NCI-H146 treated with DMSO at 0.1 percent for 48 hours (cell line): Measurements from ENCODE around the gene LUC7L3.

Experiments used
- DNase-seq: peaks from one replicate; lab custom pipeline; 2025; ENCODE audit not compliant: unreplicated experiment; lab: John Stamatoyannopoulos, UW

LUC7L3 gene

DNA sequence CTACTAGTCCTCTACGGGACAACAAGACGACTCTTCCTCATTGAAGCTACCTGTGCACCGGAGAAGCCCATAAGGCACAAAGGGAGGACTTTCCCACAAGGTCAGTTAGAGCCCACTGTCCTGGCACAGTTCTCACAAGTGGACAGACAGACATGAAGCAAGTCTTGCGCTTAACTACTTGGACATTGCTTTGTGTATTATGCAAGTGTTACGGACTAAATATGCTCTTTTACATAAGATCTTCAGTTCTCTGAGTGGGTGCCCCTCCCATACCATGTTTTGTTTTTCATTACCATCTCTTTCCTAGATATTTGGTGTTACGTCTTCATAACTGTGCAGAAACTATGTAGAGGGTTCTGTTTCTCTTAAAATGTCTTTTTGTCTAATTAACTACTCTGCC is 29.8 kb downstream of the LUC7L3 start:
- no peak for DNase-seq

DNA sequence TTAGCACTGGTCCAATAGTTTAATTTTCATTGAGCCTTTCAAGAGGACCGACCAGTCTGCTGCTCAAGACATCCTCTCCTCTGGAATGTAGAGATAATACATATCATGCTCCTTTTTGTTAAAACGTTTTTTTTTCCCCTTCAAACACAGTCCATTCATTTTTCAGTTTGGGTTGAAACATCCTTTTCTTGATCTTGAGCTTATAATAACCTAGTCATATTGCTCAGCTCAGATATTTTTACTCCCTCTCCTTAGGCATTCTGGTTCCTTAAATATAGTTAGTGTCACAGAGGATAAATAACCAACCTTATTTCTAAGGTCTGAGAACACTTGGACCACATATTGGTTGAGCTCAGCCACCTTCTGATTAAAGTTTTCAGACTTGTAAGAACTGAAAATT is 35.1 kb downstream of the LUC7L3 start:
- DNase-seq, result no peak

DNA sequence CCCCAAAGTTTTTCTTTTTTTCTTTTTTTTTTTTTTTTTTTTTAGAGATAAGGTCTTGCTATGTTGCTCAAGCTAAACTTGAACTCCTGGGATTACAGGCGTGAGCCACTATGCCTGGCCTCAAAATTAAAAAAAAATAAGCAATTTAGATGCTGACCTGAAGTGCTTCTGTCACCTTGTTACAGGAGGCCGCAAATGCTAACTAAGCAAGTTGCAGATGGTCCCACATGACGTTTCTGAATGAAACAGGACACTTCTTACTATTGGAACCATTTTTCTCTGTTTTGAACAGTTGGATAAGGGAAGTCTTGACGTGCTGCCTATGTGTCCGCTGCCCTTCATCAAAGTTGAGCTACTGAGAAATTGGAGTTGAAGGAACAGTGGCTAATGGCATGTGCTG is 39.1 kb downstream of the LUC7L3 start:
- DNase-seq, result no peak

DNA sequence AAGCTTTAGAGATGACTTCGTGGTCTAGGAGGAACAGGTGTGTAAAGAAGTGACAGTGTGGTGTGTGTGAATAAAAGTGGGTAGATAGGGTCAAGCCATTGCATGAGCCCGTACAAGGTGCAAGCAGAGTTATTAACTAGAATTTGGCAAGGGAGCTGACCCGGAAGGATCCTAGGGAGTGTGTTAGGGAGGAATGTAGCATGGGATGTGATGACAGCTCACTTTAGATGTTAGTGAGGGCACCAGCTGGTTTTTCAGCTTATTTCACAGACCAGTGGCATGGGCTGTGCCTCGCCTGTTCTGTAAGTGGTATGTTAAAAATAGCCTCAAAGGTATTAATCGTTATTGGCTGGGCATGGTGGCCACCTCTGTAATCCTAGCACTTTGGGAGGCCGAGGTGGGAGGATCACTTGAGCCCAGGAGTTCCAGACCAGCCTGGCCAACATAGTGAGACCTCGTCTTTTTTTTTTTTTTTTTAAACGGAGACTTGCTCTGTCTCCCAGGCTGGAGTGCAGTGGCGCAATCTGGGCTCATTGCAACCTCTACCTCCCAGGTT is 39.7 kb downstream of the LUC7L3 start:
- DNase-seq, result no peak

DNA sequence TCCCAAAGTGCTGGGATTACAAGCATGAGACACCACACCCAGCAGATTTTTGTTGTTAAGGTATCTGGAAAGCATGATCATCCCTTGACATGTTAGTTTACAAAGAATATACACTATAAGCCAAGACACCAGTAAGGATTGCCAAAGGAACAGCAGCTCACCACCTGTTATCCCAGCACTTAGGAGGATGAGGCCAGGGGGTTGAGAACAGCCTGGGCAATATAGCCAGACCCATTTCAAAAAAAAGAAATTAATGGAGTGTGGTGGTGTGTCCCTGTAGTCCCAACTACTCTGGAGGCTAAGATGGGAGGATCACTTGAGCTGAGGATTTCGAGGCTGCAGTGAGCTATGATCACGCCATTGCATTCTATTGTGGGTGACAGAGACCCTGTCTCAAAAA is 42.8 kb downstream of the LUC7L3 start:
- no peak for DNase-seq

DNA sequence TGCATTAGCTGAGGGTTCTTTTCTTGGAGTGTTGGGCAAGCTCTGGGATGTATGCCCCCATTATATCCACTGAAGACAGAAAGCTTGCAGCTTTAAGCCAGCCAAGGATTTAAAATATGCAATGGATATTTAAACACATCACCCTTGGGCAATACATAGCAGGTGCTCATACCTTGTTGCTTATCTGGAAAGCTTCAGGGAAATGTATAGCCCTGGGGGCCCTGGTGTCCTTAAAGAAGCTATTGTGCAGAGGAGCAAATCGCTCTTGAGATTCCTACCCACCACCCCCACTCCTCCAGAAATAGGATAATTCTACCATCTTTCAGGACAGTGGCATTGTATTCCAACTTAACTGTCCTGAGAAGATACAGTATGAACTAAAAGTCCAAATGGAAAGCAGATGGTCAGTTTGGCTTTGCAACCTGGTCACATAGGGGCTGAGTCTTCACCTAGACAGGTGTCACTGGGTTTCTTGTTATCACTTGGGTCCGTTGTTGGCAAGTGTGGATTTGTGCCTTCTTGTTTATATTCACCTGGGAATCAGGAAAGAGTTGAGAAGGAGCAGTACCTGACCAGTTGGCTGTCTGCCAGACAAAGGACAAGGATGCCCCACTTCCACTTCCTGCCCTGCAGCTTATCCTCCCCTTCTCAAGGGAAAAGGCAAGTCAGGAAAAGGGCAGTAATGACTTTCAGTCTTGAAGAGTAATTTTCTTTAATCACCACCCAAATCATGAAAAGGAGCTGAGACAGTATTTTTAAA is 44.5 kb downstream of the LUC7L3 start:
- DNase-seq, result no peak

DNA sequence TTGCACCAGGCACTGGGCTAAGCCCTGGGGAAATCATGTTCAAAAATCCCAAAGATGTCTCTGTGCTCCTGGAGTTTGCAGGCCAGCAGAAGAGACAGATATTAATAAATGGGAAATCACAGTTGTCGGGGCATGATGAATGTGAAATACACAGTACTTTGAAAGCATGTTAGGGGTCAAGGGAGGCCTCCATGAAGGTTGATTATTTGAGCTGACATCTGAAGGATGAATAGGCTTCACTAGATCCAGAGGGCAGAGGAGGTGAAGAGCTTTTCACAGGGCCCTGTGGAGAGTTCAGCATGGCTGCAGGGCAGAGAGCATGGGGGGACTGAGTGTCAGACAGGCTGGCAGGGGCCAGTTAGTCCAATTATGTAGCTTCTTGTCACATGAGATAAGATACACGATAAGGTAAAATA is 45.3 kb downstream of the LUC7L3 start:
- no peak for DNase-seq

DNA sequence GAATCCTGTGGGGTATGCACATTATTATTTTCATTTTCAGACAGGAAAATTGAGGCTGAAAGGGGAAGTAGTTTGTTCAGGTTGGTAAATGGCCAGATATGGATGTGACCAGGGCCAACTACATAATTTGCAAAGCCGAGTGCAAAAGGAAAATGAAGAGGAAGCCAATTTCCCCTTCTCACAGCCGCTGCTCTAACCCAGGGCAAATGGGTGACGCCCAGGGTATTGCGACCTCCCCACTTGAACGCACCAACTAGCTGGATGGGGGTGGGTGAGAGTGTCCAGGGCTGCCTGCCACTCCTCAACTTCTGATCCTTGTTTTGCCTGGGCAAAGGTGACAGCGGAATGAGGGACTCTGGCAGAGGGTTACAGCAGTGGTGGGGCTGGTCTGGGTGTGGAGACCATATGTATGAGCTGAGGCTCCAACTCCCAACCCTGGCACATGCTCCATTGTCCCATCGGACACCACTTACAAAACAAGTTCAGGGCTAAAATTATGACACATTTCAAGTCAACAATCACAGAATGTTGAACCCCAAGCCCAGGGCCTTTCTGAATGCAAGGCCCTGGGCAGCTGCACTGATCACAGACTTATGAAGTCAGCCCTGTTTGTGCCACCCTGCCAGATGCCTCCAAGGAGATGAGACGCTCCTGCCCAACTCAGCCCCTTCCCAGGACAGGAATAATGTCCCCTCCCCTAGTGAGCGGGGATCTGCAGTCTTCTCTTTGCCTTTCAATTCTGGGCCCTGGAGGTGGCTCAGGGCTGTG is 46.2 kb downstream of the LUC7L3 start:
- DNase-seq, result no peak

DNA sequence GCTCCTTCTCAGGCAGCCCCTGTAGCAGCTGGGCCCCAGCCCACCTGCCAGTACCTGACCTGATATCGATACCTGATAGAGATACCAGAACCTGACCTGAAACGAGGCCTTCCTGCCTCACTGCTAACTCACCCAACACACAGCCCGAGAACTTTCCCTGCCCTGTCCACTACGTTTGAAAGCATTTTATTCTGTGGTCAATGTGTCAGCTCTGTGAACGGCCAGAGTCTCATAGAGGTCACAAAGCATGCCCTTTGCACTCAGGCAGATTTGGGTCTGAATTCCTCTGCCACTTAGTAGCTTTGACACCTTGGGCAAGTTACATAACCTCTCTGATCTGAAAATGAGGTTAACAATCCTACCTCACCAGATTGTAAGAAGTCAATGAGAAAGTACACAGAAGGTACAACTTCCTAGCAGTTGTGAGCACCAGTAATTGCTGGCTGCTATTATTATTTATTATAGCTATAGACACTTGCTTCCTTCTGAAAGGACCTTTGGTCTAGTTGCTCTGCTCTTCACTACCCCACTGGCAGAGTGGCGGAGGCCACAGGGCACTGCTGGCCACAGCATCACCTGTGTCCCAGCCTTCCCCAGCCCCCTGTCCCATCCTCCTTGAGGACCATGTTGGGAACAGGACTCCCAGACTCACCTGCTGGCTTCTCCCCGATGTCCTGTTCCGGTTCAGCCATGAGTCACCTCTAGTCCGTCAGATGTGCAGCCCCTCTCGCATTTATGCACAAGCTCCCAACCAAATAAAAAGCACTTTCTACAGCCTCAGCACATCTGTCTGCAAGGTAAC is 47.0 kb downstream of the LUC7L3 start:
- DNase-seq, result no peak

DNA sequence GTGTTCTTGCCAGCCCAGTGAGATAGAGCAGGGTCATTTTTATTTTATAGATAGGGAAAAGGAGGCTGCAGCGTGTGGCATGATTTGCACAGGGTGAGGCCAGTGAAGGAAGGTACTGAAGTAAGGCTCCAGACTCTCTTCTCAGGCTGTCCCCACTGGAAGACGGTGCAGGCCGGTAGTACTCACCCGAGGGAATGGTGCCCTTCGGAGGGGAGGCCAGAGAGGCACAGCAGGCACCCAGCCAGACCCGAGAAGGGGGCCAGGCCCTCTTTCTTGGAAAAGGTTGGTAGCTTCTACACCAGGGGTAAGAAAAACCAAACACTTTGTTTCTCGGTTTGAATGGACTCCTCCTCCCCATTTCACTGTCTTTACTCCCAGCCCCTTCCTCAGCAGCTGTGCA is 47.6 kb downstream of the LUC7L3 start:
- no peak for DNase-seq

DNA sequence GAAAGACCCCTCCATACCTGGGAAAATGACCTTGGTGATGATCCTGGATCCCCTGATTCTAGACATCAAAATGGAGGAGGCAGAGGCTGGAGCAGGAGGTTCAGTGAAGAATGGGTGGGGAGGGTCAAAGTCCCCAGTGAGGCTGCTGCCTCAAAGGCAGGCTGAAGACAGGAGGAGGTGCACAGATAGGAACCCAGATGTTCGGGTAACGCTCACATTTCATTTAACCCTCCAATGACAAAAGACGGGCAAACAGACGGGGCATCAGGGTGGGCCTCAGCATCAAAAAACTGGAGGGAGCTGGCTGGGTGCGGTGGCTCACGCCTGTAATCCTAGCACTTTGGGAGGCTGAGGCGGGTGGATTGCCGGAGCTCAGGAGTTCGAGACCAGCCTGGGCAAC is 48.0 kb downstream of the LUC7L3 start, which contains the start of gene ANKRD40CL:
ANKRD40CL (minus strand) TSS at position 73 of the 400 bp plus-strand sequence. CDS start 605 bp downstream, outside the sequence.
- DNase-seq, result no peak

DNA sequence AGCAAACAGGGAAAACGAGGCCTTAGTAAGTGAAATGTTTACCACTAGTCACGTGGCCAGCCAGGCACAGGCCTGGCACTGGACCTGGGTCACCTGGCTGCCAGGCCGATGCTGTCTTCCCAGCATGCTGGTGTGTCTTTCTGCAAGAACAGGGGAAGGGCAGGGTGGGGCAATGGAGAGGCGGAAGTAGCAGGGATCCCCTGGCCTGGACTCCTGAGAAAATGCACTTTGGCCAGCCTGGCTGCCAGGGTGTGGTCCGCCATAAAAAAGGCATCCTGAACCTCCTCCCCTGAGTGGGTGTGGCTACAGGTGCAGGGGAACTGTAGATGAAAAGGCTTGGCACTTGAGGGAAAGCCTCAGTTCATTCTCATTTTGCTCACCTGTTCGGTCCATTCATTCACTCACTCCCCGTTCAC is 49.0 kb downstream of the LUC7L3 start:
- DNase-seq, result no peak

DNA sequence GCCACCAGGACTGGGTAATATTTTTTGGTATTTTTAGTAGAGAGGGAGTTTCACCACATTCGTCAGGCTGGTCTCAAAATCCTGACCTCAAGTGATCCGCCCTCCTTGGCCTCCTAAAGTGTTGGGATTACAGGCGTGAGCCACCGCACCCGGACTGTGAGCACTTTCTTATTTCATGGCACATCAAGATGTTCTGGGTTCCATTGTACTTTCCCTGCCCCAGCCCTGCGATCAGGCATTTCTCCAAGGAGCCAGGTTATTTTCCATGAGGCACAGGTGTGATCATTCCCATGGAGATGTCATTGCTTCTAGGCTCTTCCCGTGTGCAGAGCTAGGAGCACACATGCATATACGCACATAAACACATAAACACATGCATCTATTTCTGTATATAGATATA is 50.5 kb downstream of the LUC7L3 start:
- DNase-seq, result no peak

DNA sequence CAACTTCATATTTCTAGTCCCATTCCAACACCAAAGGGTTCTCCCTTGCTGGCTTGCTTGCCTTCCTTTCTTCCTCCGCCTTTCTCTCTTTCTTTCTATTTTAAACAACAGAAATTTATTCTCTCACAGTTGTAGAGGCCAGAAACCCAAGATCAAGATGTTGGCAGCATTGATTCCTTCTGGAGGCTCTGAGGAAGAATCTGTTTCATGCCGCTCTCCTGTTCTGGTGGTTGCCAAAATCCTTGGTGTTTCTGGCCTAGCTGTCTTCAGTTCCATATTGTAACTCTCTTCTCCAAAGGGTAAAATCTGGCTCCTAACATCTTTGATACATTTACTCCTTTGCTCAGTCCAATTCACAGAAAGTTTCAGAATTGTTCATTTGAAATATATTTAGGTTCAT is 50.9 kb downstream of the LUC7L3 start:
- DNase-seq, result no peak

DNA sequence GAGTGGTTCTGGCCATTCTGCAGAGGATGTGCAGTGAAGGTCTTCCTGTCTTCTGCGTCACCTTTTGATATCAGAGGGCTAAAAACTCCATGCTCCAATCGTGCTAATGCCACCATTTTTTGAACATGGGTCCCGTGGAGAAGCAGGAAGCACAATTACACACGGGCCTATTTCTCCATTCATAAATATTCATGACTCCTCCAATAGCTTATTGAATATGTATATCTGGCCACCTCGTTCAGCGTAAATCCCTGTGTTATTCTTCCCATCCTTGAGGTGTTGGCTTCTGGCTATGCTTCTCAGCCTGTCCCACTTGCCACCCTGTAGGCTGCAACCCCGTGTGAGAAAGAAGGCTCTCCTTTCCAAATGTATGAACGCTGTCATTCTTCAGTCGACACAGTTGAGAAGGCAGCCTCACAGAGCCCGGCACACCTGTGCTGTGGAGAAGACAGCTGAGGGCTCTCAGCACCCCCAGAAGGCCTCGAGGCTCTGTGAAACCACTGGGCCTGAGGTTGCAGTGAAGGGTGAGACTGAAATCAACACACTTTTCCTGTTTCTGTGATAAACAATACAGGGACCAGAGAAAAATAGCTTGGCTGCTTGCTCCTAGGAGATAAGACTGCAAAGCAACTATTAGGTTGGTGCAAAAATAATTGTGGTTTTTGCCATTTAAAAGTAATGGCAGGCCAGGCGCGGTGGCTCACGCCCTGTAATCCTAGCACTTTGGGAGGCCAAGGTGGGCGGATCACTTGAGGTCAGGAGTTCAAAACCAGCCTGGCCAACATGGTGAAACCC is 52.8 kb downstream of the LUC7L3 start:
- DNase-seq, result no peak

DNA sequence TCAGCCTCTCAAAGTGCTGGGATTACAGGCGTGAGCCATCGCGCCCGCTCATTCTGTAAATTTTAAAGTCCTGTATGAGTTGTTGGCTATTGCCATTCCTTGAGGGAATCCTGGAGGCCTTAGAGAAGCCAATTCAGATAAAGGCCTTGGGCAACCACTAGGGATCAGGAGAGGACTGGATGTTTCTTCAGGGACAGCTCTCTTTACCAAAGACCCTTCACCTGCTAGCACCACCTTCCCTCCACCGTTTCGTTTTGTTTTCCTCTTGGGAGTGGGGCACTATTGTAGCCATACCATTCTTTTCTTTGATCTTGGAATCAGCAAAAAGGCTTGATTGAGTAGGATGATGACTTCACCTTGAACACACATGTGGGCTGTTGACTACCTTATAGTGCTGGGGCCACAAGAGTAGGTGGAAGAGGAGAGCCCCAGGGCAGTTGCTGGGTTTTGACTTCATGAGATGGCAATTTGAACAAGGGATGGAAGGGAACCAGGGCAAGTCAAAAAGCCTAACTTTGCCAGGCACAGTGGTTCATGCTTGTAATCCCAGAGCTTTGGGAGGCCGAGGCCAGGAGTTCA is 54.9 kb downstream of the LUC7L3 start:
- no peak for DNase-seq

DNA sequence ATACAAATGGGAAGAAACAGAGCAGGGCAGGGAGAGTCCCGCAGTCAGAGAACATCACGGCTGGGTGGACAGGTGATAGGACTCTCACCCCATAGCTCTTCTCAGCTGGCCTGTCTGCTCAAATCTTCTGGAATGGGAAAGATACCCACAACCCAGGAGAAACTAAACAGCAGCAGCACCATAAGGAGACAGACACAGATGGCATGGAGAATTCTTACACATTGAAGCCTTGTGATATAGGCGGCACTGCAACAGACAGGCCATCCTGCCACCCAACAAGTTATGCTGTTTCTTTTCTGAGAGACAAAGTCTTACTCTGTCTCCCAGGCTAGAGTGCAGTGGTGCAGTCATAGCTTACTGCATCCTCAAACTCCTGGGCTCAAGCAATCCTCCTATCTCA is 56.5 kb downstream of the LUC7L3 start:
- DNase-seq, result no peak

DNA sequence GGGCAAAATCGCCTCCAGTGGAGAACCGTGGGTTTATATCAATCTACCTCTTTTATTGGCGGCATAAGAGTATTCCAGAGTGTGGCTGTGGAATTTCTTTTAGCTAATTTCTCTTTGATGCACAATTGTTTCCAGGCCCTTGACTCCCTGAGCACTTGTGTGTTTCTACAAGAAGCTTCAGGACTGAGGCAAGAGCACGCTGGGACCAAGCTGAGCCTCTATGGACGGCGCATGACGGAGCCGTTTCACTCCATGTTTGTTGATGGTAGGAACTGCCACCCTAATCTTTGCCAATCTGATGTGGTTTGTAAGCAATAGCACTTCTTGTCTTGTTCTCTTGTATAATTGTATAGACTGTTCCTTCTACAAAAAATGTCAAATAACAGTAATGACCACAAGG is 59.1 kb downstream of the LUC7L3 start:
- DNase-seq, result no peak

DNA sequence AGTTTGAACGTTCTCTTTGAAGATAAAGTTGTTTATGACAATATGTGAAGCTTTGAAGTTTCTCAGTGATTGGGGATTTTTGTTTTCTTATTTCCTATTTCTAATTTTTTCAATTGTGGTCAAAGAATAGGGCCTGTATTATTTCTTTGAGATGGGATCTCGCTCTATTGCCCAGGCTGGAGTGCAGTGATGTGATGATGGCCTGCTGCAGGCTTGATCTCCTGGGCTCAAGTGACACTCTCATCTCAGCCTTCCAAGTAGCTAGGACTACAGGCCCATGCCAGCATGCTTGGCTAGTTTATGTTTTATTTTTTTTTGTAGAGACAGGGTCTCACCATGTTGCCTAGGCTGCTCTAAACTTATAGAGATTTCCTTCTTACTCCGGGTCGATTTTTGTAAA is 59.6 kb downstream of the LUC7L3 start:
- no peak for DNase-seq

DNA sequence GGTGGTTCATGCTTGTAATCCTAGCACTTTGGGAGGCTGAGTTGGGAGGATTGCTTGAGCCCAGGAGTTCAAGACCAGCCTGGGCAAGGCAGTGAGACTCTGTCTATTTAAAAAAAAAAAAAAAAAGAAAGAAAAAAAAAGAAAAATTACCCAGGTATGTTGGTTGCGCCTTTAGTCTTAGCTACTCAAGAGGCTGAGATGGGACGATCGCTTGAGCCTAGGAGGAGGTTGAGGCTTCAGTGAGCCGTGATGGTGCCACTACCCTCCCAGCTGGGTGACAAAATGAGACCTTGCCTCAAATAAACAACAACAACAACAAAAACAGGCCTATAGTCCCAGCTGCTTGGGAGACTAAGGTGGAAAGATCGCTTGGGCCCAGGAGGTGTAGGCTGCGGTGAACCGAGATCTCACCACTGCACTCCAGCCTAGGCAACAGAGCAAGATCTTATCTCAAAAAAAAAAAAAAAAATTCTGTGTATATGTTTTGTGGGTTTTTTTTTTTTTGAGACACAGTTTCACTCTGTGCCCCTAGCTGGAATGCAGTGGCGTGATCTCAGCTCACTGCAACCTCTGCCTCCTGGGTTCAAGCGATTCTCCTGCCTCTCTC is 60.4 kb downstream of the LUC7L3 start:
- no peak for DNase-seq
